GM23338 (cell line): Measurements from ENCODE around the gene USP17L30.
"Not testable (repeated sequence)": the region's sequence is repeated elsewhere in the genome, so short reads cannot be mapped to it uniquely, and the experiment has no call there.

Experiments
- CTCF ChIP-seq, 2 experiments: fragments of 200-600 bp in 1 of 2; sonication (generic) in 1 of 2; conservative IDR thresholded peaks; 2 replicates each; pipeline versions ENCODE4 v1.5.1 to v1.6.1; 2016 to 2017; ENCODE audit warnings: antibody characterized with exemption in 2 of 2, low read depth in 2 of 2, mild to moderate bottlenecking in 2 of 2, moderate library complexity in 1 of 2
- EZH2 ChIP-seq: fragments of 200-600 bp; sonication (generic); IDR thresholded peaks from one replicate; pipeline ENCODE4 v1.8.0; 2017; ENCODE audit warnings: antibody characterized with exemption, mild to moderate bottlenecking, low read depth; ENCODE audit not compliant: unreplicated experiment
- EZH2phosphoT487 ChIP-seq: fragments of 200-600 bp; sonication (generic); IDR thresholded peaks from one replicate; pipeline ENCODE4 v1.8.1; 2018; ENCODE audit warnings: antibody characterized with exemption; ENCODE audit not compliant: unreplicated experiment
- POLR2AphosphoS5 ChIP-seq: IDR thresholded peaks from 2 replicates; pipeline ENCODE4 v1.6.1; 2016; ENCODE audit warnings: antibody characterized with exemption, low read depth

- not testable (repeated sequence) for TF ChIP-seq CTCF (conservative IDR thresholded peaks at IDR 0.05; ENCODE audit: low read depth in 2 of 2); EZH2phosphoT487; POLR2AphosphoS5; EZH2
These were observed 43.6 kb downstream of the USP17L30 start for GRCh38 chr4:9406491-9406890.
